ENCODE results near the gene KRTAP4-4. TPM values are rescaled to one million over a fixed set of nuclear protein-coding genes. Genes with fewer than 3 reads are reported as not detected.
"Not testable (repeated sequence)": the region's sequence is repeated elsewhere in the genome, so short reads cannot be mapped to it uniquely, and the experiment has no call there.

Gene KRTAP4-4
- total RNA-seq, 4 donors from 2014 or later, result not detected

- TF ChIP-seq CTCF (IDR thresholded peaks at IDR 0.05), result no peak
- no peak for TF ChIP-seq EP300 (IDR thresholded peaks at IDR 0.05)
- TF ChIP-seq POLR2A (IDR thresholded peaks at IDR 0.05), result no peak
- WGBS, 2 donors, result 89 to 97% methylated on average over 2 of the region's 2 CpGs
- Histone ChIP-seq H3K4me1 (no peaks in the 10 kb centered on the region), H3K27me3 (no peaks in the 10 kb centered on the region), H3K36me3 (no peaks in the 10 kb centered on the region), H3K4me3 (no peak overlapping the region), H3K27ac (no peak overlapping the region), H3K9me3 (peaks cover 0 to 19% (median 0%) of the 10 kb centered on the region in 4 donors)
- no peak for DNase-seq (ENCODE audit: low spot score in 2 of 2)
Observed at GRCh38 chr17:41147531-41148204, 12.9 kb downstream of the KRTAP4-4 start.

- WGBS, 2 donors, result 84 to 92% methylated on average over 2 of the region's 2 CpGs
- no peak overlapping the region for H3K4me3 ChIP-seq
- no peaks in the 10 kb centered on the region for H3K27me3 ChIP-seq
- H3K36me3 ChIP-seq, result no peaks in the 10 kb centered on the region
- no peak overlapping the region for H3K27ac ChIP-seq
- no peak for DNase-seq (ENCODE audit: low spot score in 2 of 2)
- H3K9me3 ChIP-seq, result peaks cover 0 to 25% (median 0%) of the 10 kb centered on the region in 4 donors
- H3K4me1 ChIP-seq, result no peaks in the 10 kb centered on the region
- no peak for TF ChIP-seq POLR2A (IDR thresholded peaks at IDR 0.05)
- no peak for TF ChIP-seq CTCF (IDR thresholded peaks at IDR 0.05)
- no peak for TF ChIP-seq EP300 (IDR thresholded peaks at IDR 0.05)
Observed at GRCh38 chr17:41145261-41145660, 15.3 kb downstream of the KRTAP4-4 start.

- no peak overlapping the region for H3K4me3 ChIP-seq
- peaks cover 0 to 29% (median 0%) of the 10 kb centered on the region in 4 donors for H3K9me3 ChIP-seq
- no peak overlapping the region for H3K27ac ChIP-seq
- no peaks in the 10 kb centered on the region for H3K4me1 ChIP-seq
- H3K27me3 ChIP-seq, result no peaks in the 10 kb centered on the region
- no peaks in the 10 kb centered on the region for H3K36me3 ChIP-seq
- no peak for DNase-seq (ENCODE audit: low spot score in 2 of 2)
- TF ChIP-seq POLR2A (IDR thresholded peaks at IDR 0.05) (no peak), CTCF (IDR thresholded peaks at IDR 0.05) (no peak), EP300 (IDR thresholded peaks at IDR 0.05) (no peak)
- WGBS, 2 donors, result 81 to 86% methylated on average over 1 of the region's 1 CpG
Observed at GRCh38 chr17:41144846-41145245, 15.7 kb downstream of the KRTAP4-4 start.

- Histone ChIP-seq H3K4me3 (no peak overlapping the region), H3K27me3 (no peaks in the 10 kb centered on the region), H3K36me3 (no peaks in the 10 kb centered on the region), H3K27ac (no peak overlapping the region), H3K4me1 (no peaks in the 10 kb centered on the region), H3K9me3 (peaks cover 0 to 31% (median 0%) of the 10 kb centered on the region in 4 donors)
- no peak for TF ChIP-seq CTCF (IDR thresholded peaks at IDR 0.05)
- no peak for TF ChIP-seq EP300 (IDR thresholded peaks at IDR 0.05)
- no peak for TF ChIP-seq POLR2A (IDR thresholded peaks at IDR 0.05)
- DNase-seq (ENCODE audit: low spot score in 2 of 2), result no peak
Observed at GRCh38 chr17:41141361-41141760, 19.2 kb downstream of the KRTAP4-4 start.

- TF ChIP-seq CTCF (IDR thresholded peaks at IDR 0.05), result no peak
- TF ChIP-seq POLR2A (IDR thresholded peaks at IDR 0.05), result no peak
- TF ChIP-seq EP300 (IDR thresholded peaks at IDR 0.05), result no peak
- Histone ChIP-seq H3K27ac (no peak within 1 kb of the TSS), H3K36me3 (no peaks in the 10 kb centered on the region), H3K4me3 (no peak within 1 kb of the TSS), H3K27me3 (no peaks in the 10 kb centered on the region), H3K4me1 (no peaks in the 10 kb centered on the region), H3K9me3 (peaks cover 0 to 31% (median 0%) of the 10 kb centered on the region in 4 donors)
- DNase-seq (ENCODE audit: low spot score in 2 of 2), result no peak
- 87 to 93% methylated on average over 5 to 6 of the region's 6 CpGs for WGBS, 2 donors
Observed at GRCh38 chr17:41140360-41141131, 20.0 kb downstream of the KRTAP4-4 start, which contains the start of gene KRTAP4-6. Gene KRTAP4-6, minus strand, starts transcription at chr17:41140544. Its CDS starts 57 bp downstream, at chr17:41140487.

GRCh38 chr17:41139865-41140264 lies 20.7 kb downstream of the KRTAP4-4 start:
- not testable (repeated sequence) for H3K36me3 ChIP-seq, H3K27me3 ChIP-seq

More at GRCh38 chr17:41139865-41140264, 20.7 kb downstream of the KRTAP4-4 start:
- H3K4me1 ChIP-seq; H3K4me3 ChIP-seq; DNase-seq (ENCODE audit: low spot score in 2 of 2); H3K27ac ChIP-seq: not testable (repeated sequence)
- H3K9me3 ChIP-seq, result peaks cover 0 to 31% (median 0%) of the 10 kb centered on the region in 4 donors
- WGBS, 2 donors, result 91% methylated on average over 12 of the region's 12 CpGs
